Fibroblast of lung (primary cell): Measurements from ENCODE around the gene S100A5. TPM values are rescaled to one million over a fixed set of nuclear protein-coding genes. Genes with fewer than 3 reads are reported as not detected.

Experiments used
- DNase-seq, 2 donors: peaks; one replicate each; pipeline versions ENCODE4 v3.0.0 to v3.0.0-alpha.2; 2010; ENCODE audit warnings: low read depth in 2 of 2
- H2AFZ ChIP-seq: 2 replicates; pipeline ENCODE4 v1.5.1; 2012; ENCODE audit warnings: low read length, control low read depth, inconsistent platforms
- H3K27ac ChIP-seq: 2 replicates; pipeline ENCODE4 v1.5.1; 2011; ENCODE audit warnings: low read length, control low read depth; ENCODE audit not compliant: insufficient read depth
- H3K27me3 ChIP-seq: 2 replicates; pipeline ENCODE4 v1.5.1; 2011; ENCODE audit warnings: mild to moderate bottlenecking, low read length; ENCODE audit not compliant: control insufficient read depth, insufficient read depth
- H3K36me3 ChIP-seq: 2 replicates; pipeline ENCODE4 v1.5.1; 2011; ENCODE audit warnings: low read length; ENCODE audit not compliant: control insufficient read depth, insufficient read depth
- H3K4me1 ChIP-seq: 2 replicates; pipeline ENCODE4 v1.5.1; 2011; ENCODE audit warnings: low read length; ENCODE audit not compliant: control insufficient read depth, insufficient read depth; ENCODE audit errors: extremely low read depth
- H3K4me2 ChIP-seq: 2 replicates; pipeline ENCODE4 v1.5.1; 2011; ENCODE audit warnings: low read length, control low read depth; ENCODE audit not compliant: insufficient read depth; ENCODE audit errors: extremely low read depth
- H3K4me3 ChIP-seq, 4 experiments: fragments of 200-600 bp in 1 of 4; sonication (generic) in 1 of 4; replicated peaks in 1 of 4; 2 replicates each; pipeline ENCODE4 v1.5.1; 2011 to 2016; ENCODE audit warnings: low read length in 4 of 4, low read depth in 3 of 4, mild to moderate bottlenecking in 3 of 4, control low read depth in 2 of 4, inconsistent platforms in 1 of 4, mixed read lengths in 1 of 4; ENCODE audit not compliant: insufficient read depth in 1 of 4; ENCODE audit errors: control extremely low read depth in 1 of 4
- H3K79me2 ChIP-seq: 2 replicates; pipeline ENCODE4 v1.5.1; 2012; ENCODE audit warnings: mild to moderate bottlenecking, low read length, inconsistent platforms; ENCODE audit not compliant: control insufficient read depth, insufficient read depth
- H3K9ac ChIP-seq: 2 replicates; pipeline ENCODE4 v1.5.1; 2011; ENCODE audit warnings: mild to moderate bottlenecking, low read length, control low read depth; ENCODE audit not compliant: insufficient read depth
- H3K9me3 ChIP-seq: 2 replicates; pipeline ENCODE4 v1.5.1; 2012; ENCODE audit warnings: low read depth, low read length; ENCODE audit not compliant: control insufficient read depth, insufficient read depth
- H4K20me1 ChIP-seq: 2 replicates; pipeline ENCODE4 v1.5.1; 2011; ENCODE audit warnings: low read length; ENCODE audit not compliant: control insufficient read depth, insufficient read depth; ENCODE audit errors: extremely low read depth
- CTCF ChIP-seq, 2 donors: IDR thresholded peaks in 1 of 2; conservative IDR thresholded peaks in 1 of 2; 1 replicate in 1 of 2; 2 replicates in 1 of 2; pipeline ENCODE4 v1.5.1; 2011 to 2012; ENCODE audit warnings: low read length in 2 of 2, control low read depth in 1 of 2, inconsistent platforms in 1 of 2, low read depth in 1 of 2, mild to moderate bottlenecking in 1 of 2
- EZH2 ChIP-seq: IDR thresholded peaks from 2 replicates; pipeline ENCODE4 v1.5.1; 2012; ENCODE audit warnings: low read length, control low read depth, mild to moderate bottlenecking; ENCODE audit errors: missing control alignments
- polyA plus RNA-seq, 2 donors: library from polyadenylated mRNA; depleted of rRNA in 1 of 2; stranded (reverse) in 1 of 2; unstranded in 1 of 2; fragments of >200 nt; gene quantifications; 2 replicates each; pipeline ENCODE4 v1.2.1, GENCODE V29; 2011 to 2012; ENCODE audit warnings: missing spikeins in 1 of 2
- total RNA-seq: library from RNA; depleted of rRNA; stranded (reverse); fragments of >200 nt; gene quantifications from 2 replicates; pipeline ENCODE4 v1.2.1, GENCODE V29; 2014

S100A5 gene
- total and polyA plus RNA-seq, 2 donors (not counting 1 experiment from before 2014, with no cell fraction given): 0.20 TPM; not detected in 1

- H3K36me3 ChIP-seq: no peaks in the 10 kb centered on the region
- no peak overlapping the region for H3K4me3 ChIP-seq
- H3K27me3 ChIP-seq: no peaks in the 10 kb centered on the region
- no peaks in the 10 kb centered on the region for H4K20me1 ChIP-seq
- no peaks in the 10 kb centered on the region for H3K9me3 ChIP-seq
- H2AFZ ChIP-seq: no peak overlapping the region
- no peak overlapping the region for H3K9ac ChIP-seq
- no peak overlapping the region for H3K4me2 ChIP-seq
- H3K4me1 ChIP-seq: peaks cover 48% of the 10 kb centered on the region
- no peak for DNase-seq
- TF ChIP-seq EZH2: no peak
- TF ChIP-seq CTCF (conservative IDR thresholded peaks at IDR 0.05 in 1 of 2, IDR thresholded peaks at IDR 0.05 in 1 of 2; ENCODE audit: low read depth in 1 of 2, low read length in 2 of 2): no peak
- H3K79me2 ChIP-seq: peaks cover 2% of the 10 kb centered on the region
- no peak overlapping the region for H3K27ac ChIP-seq
These were observed 9.6 kb upstream of the S100A5 start for GRCh38 chr1:153550398-153550758.

- no peaks in the 10 kb centered on the region for H3K9me3 ChIP-seq
- no peak for DNase-seq
- H3K4me2 ChIP-seq: peak overlapping the region; percentile 56
- H3K4me1 ChIP-seq: peaks cover 52% of the 10 kb centered on the region
- TF ChIP-seq CTCF (conservative IDR thresholded peaks at IDR 0.05 in 1 of 2, IDR thresholded peaks at IDR 0.05 in 1 of 2; ENCODE audit: low read depth in 1 of 2, low read length in 2 of 2) (no peak), EZH2 (no peak)
- H3K27me3 ChIP-seq: no peaks in the 10 kb centered on the region
- peaks cover 2% of the 10 kb centered on the region for H3K79me2 ChIP-seq
- peak overlapping the region in 1 of 4 experiments; percentile 34 for H3K4me3 ChIP-seq
- no peaks in the 10 kb centered on the region for H3K36me3 ChIP-seq
- H4K20me1 ChIP-seq: no peaks in the 10 kb centered on the region
- H3K27ac ChIP-seq: peak overlapping the region; percentile 71
- no peak overlapping the region for H3K9ac ChIP-seq
- H2AFZ ChIP-seq: no peak overlapping the region
These were observed 9.1 kb upstream of the S100A5 start for GRCh38 chr1:153549741-153550397.

- DNase-seq: peak; percentile 84 to 90
- H3K4me3 ChIP-seq: peak within 1 kb of the TSS in 1 of 4 experiments; percentile 34
- no peaks in the 10 kb centered on the region for H3K27me3 ChIP-seq
- H2AFZ ChIP-seq: no peak within 1 kb of the TSS
- no peaks in the 10 kb centered on the region for H4K20me1 ChIP-seq
- H3K4me2 ChIP-seq: peak within 1 kb of the TSS; percentile 56
- H3K9ac ChIP-seq: no peak within 1 kb of the TSS
- H3K27ac ChIP-seq: peak within 1 kb of the TSS; percentile 71
- H3K9me3 ChIP-seq: no peaks in the 10 kb centered on the region
- peaks cover 52% of the 10 kb centered on the region for H3K4me1 ChIP-seq
- H3K36me3 ChIP-seq: no peaks in the 10 kb centered on the region
- H3K79me2 ChIP-seq: peaks cover 8% of the 10 kb centered on the region
- peak in 1 of 2 donors; percentile 17 for TF ChIP-seq CTCF (conservative IDR thresholded peaks at IDR 0.05 in 1 of 2, IDR thresholded peaks at IDR 0.05 in 1 of 2; ENCODE audit: low read depth in 1 of 2, low read length in 2 of 2)
- no peak for TF ChIP-seq EZH2
These were observed 8.3 kb upstream of the S100A5 start, which contains the start of gene S100A3 for GRCh38 chr1:153548722-153549688. S100A3 (minus strand) TSS chr1:153549258; CDS start chr1:153548485, 773 bp downstream.
